Dermis lymphatic vessel endothelial cell (primary cell): ENCODE data around the gene IL20RA. TPM values are rescaled to one million over a fixed set of nuclear protein-coding genes. Genes with fewer than 3 reads are reported as not detected.

Source experiments
- total RNA-seq: library from RNA; depleted of rRNA; stranded (reverse); fragments of >200 nt; gene quantifications from 2 replicates; pipeline ENCODE4 v1.2.1, GENCODE V29; 2014

IL20RA gene, protein sequence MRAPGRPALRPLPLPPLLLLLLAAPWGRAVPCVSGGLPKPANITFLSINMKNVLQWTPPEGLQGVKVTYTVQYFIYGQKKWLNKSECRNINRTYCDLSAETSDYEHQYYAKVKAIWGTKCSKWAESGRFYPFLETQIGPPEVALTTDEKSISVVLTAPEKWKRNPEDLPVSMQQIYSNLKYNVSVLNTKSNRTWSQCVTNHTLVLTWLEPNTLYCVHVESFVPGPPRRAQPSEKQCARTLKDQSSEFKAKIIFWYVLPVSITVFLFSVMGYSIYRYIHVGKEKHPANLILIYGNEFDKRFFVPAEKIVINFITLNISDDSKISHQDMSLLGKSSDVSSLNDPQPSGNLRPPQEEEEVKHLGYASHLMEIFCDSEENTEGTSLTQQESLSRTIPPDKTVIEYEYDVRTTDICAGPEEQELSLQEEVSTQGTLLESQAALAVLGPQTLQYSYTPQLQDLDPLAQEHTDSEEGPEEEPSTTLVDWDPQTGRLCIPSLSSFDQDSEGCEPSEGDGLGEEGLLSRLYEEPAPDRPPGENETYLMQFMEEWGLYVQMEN
- 0.22 and 0.26 TPM in 2 replicates for total RNA-seq

DNA sequence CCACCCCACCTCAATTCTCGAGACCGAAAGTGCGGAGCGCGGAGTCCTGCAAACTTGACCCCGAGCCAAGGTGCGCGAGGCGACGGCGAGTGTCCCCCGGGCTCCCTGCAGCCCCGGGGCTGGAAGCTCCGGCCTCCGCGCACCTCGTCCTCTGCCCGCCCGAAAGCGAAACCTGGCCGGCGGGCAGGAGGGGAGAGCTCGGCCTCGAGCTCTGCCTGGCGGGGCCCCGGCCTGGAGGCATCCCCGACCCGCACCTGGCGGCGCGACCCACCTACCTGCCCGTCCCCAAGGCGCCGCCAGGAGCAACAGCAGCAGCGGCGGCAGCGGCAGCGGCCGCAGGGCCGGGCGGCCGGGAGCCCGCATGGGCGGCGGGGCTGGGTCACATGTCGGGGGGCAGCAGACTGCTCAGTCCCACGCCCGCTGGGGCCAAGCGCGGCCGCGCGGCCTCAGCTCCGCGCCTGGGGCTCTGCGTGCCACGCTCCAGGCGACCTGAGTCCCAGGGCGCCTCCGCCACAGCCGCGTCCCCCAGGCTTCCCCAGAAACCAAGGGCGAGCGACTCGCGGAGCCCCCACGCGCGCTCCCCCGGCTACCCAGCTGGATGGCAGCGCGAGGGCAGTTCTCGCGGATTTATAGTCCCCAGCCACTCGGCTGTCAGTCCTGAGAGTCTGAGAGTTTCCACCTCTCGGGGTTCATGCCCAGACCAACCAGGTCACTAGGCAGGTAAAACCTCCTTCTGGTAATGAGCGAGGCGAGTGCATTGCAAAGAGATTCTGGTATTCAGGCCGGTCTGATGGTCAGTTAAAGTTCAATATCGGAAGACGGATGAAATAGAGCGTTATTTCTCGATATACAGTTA, at the start of gene IL20RA:
IL20RA (minus strand) TSS at position 600 of the 856 bp plus-strand sequence; CDS start at position 363, 237 bp downstream.

Other genes with a start within 250 kb of the IL20RA start
- gene PEX7, start 222.4 kb downstream of the IL20RA start, total RNA-seq: 4.9 and 5.6 TPM in 2 replicates
- gene SLC35D3, start 122.7 kb downstream of the IL20RA start, total RNA-seq: not detected in 2 replicates
- not detected in 2 replicates for gene IL22RA2, start 128.7 kb upstream of the IL20RA start, total RNA-seq
- gene IFNGR1, start 174.4 kb upstream of the IL20RA start, total RNA-seq: 95.1 and 109 TPM in 2 replicates